Measurements from ENCODE around the gene LOC128125822.

LOC128125822 gene

DNA sequence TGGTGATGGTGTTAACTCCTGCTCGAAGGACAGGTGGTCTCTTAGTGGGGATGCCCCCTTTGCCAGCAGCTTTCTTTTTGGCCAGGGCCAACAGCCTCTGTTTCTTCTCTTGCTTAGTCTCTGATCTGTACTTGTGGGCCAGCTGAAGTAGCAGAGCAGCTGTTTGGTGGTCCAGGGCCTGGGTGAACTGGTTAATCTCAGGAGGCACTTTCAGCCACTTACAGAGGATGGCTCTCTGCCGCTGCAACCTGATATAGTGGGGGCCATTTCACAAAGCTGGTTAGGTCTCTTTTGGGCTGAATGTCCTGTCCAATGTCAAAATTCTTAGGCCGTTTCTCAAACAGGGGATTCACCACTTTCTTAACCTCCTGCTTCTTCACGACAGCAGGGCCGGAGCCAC lies 23.2 kb upstream of the LOC128125822 start:
- H3K36me3 Mint-ChIP-seq (ENCODE audit: low read depth): no peaks in the 10 kb centered on the region
- H3K4me1 Mint-ChIP-seq: no peaks in the 10 kb centered on the region
- peaks cover 6% of the 10 kb centered on the region for H3K9me3 Mint-ChIP-seq
- H3K27me3 Mint-ChIP-seq (ENCODE audit: low read depth, poor library complexity): peaks cover 7% of the 10 kb centered on the region
- DNase-seq: no peak
- TF ChIP-seq CTCF (IDR thresholded peaks at IDR 0.05): no peak
- no peak overlapping the region for H3K27ac Mint-ChIP-seq
- H3K4me3 Mint-ChIP-seq: no peak overlapping the region

DNA sequence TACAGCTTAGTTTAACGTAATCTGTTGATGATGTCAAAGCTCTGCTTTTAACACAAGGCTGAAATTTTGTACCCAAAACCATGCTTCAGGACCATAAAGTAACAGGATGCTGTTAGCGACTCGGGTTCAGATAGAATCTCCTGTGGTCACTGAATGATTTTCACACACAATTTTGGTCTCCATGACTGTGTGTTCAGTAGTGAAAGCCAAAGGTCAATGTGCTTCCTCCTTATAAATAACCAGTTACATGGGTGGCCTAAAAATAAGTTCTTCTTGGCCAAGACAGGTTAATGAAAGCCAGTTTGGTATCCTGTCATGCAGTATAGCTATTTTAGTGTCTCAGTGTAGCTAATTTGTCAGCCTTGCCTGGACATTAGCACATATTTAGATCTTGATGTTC lies 19.1 kb upstream of the LOC128125822 start:
- no peaks in the 10 kb centered on the region for H3K36me3 Mint-ChIP-seq (ENCODE audit: low read depth)
- TF ChIP-seq CTCF (IDR thresholded peaks at IDR 0.05): no peak
- no peaks in the 10 kb centered on the region for H3K9me3 Mint-ChIP-seq
- DNase-seq: no peak
- no peak overlapping the region for H3K27ac Mint-ChIP-seq
- H3K4me3 Mint-ChIP-seq: no peak overlapping the region
- no peaks in the 10 kb centered on the region for H3K4me1 Mint-ChIP-seq
- H3K27me3 Mint-ChIP-seq (ENCODE audit: low read depth, poor library complexity): peaks cover 8% of the 10 kb centered on the region

DNA sequence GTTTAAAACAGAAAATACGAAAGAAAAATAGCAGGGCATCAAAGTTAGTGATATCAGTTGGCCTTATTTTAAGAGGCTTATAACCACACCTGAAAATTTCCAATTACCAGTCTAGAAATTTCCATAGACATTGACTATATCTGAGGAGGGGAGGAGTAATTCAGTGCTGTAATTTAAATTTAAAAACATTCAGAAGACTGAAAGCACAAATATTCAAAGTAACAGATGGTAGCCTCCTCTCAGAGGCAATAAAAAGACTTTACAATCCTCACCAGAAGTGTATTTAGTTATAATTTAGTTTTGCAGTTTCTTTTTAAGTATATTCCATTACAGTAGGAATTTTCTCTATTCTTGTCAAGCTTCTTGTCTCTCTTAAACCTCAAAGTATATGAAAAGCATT lies 18.4 kb upstream of the LOC128125822 start:
- Mint-ChIP-seq H3K4me3 (no peak overlapping the region), H3K4me1 (no peaks in the 10 kb centered on the region), H3K27ac (no peak overlapping the region), H3K36me3 (ENCODE audit: low read depth) (no peaks in the 10 kb centered on the region), H3K27me3 (ENCODE audit: low read depth, poor library complexity) (peaks cover 12% of the 10 kb centered on the region), H3K9me3 (no peaks in the 10 kb centered on the region)
- no peak for TF ChIP-seq CTCF (IDR thresholded peaks at IDR 0.05)
- DNase-seq: no peak

GRCh38 chr6:63554782-63555181 lies 17.5 kb upstream of the LOC128125822 start:
- H3K27ac Mint-ChIP-seq: no peak overlapping the region
- no peaks in the 10 kb centered on the region for H3K36me3 Mint-ChIP-seq (ENCODE audit: low read depth)
- TF ChIP-seq CTCF (IDR thresholded peaks at IDR 0.05): no peak

GRCh38 chr6:63556369-63556768 lies 15.9 kb upstream of the LOC128125822 start:
- no peak for TF ChIP-seq CTCF (IDR thresholded peaks at IDR 0.05)
- H3K4me3 Mint-ChIP-seq: no peak overlapping the region
- DNase-seq: no peak
- peak overlapping the region; percentile 27 for H3K27ac Mint-ChIP-seq
- no peaks in the 10 kb centered on the region for H3K9me3 Mint-ChIP-seq
- H3K36me3 Mint-ChIP-seq (ENCODE audit: low read depth): no peaks in the 10 kb centered on the region
- no peaks in the 10 kb centered on the region for H3K4me1 Mint-ChIP-seq
- peaks cover 12% of the 10 kb centered on the region for H3K27me3 Mint-ChIP-seq (ENCODE audit: low read depth, poor library complexity)

More at GRCh38 chr6:63554782-63555181, 17.5 kb upstream of the LOC128125822 start:
- no peaks in the 10 kb centered on the region for H3K4me1 Mint-ChIP-seq
- no peak overlapping the region for H3K4me3 Mint-ChIP-seq
- H3K9me3 Mint-ChIP-seq: no peaks in the 10 kb centered on the region
- H3K27me3 Mint-ChIP-seq (ENCODE audit: low read depth, poor library complexity): peaks cover 12% of the 10 kb centered on the region
- DNase-seq: no peak

GRCh38 chr6:63558278-63558677 lies 14.0 kb upstream of the LOC128125822 start:
- no peak for TF ChIP-seq CTCF (IDR thresholded peaks at IDR 0.05)
- no peak for DNase-seq
- Mint-ChIP-seq H3K9me3 (no peaks in the 10 kb centered on the region), H3K36me3 (ENCODE audit: low read depth) (no peaks in the 10 kb centered on the region), H3K27ac (no peak overlapping the region), H3K4me1 (no peaks in the 10 kb centered on the region), H3K27me3 (ENCODE audit: low read depth, poor library complexity) (peaks cover 12% of the 10 kb centered on the region), H3K4me3 (no peak overlapping the region)
